Stimulated activated naive CD4-positive, alpha-beta T cell (primary cell): ENCODE data around the gene ULK3.
A peak's percentile ranks its signal among the peaks of the same experiment; 100 is the strongest.

Experiments
- DNase-seq, 6 experiments: peaks; one replicate each; lab custom pipeline; 2025; lab: John Stamatoyannopoulos, UW

The ULK3 gene

DNA sequence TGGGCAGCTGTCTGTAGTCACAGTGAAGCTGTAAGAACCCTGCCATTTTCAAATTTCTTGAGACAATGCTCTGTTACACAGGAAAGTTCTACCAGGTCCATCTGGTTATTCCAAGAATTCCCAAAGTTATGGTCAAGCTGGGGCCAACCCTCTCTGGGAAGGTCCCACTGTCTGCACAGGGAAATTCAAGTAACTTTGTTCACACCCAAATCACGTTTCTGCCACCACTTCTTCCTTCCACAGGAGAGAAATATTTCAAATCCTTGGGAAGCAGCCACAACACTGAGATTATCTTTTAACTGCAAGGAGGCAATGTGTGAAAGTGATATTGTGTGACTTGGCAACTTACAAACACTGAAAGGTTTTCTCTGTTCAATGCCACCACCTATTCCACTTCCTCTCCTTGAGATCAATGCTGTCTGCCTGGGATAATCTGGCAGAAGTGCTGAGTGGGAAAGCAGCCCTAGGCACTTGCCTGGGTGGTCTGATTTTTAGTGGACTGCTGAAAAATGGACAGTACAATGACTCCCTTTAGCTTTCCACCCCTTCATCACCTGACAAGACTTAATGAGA is 24.6 kb upstream of the ULK3 start:
- DNase-seq = no peak

DNA sequence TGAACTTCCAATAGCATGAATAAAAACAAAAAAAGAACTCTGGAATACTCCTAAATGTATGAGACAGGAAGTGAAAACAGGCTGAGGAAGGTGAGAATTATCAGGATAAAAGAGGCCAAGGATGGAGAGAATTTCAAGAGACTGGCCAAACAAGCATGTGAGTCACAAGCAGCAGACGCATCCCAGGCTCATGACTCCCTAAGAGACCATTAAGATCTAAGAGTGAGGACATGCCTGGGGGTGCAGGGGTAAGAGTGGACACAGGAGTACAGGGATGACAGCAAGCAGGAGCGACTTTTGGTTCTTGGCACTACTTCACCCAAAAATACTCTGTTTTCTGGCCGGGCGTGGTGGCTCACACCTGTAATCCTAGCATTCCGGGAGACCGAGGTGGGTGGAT is 23.1 kb upstream of the ULK3 start:
- no peak for DNase-seq

DNA sequence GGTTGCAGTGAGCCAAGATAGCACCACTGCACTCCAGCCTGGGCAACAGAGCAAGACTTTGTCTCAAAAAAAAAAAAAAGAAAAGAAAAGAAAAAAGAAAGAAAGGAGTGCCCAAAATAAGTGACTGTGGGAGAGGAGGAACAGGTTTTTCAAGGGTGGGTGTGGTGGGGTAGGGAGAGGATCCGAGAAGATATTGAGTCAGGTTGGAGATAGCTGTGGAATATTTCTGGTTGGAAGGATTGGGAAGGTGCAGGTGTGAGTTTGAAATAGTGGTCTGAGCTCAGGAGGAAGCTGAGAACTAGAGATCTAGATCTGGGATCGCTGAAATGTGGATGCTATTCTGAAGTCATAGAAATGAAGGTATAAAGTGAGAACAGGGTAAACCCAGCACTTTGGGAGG is 22.4 kb upstream of the ULK3 start:
- DNase-seq = no peak

DNA sequence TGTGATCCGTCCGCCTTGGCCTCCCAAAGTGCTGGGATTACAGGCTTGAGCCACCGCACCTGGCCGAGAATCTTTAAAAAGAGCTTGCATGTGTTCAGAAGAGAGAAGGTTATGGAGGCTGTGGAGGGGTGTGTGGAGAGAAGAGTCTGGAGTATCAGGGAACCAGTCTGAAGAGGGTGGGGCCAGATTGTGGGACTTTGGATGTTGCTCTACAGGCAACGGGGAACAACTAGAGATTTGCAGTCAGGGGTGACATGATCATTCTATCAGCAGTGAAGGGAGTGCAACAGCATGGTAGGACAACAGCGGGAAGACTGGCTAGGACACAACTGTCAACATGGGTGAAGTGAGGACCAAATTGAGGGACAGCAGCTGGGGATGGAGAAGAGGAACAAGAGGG is 21.3 kb upstream of the ULK3 start:
- DNase-seq = no peak

DNA sequence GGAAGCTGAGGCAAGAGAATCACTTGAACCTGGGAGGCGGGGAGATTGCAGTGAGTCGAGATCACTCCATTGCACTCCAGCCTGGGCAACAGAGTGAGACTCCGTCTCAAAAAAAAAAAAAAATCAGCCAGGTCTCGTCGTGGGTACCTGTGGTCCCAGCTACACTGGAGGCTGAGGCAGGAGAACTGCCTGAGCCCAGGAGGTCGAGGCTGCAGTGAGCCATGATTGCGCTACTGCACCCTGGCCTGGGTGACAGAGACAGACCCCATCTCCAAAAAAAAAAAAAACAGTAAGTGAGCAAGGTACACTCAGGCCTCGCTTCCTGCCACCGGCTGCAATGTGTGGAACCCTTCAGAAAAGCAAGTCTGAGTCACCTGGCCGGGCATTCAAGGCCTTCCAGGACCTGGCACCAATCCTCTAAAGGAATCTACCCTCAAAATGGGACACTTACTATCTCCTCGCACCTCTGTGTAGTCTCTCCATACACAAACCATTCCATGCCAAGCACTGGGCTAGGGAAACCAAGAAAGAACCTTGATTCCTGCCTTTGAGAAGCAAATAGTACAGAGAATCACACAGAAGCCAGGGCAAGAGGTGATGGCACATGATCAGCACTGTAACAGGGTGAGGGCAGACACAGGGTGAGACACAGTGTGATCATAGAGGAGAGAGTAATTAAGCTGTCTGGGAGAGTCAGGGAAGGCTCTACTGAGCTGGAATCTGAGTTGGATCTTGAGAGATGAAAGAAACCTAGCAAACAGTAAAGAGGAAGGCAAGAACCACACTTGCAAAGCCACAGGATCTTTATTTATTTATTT is 20.5 kb upstream of the ULK3 start:
- DNase-seq = peak in 1 of 6 experiments; percentile 19

DNA sequence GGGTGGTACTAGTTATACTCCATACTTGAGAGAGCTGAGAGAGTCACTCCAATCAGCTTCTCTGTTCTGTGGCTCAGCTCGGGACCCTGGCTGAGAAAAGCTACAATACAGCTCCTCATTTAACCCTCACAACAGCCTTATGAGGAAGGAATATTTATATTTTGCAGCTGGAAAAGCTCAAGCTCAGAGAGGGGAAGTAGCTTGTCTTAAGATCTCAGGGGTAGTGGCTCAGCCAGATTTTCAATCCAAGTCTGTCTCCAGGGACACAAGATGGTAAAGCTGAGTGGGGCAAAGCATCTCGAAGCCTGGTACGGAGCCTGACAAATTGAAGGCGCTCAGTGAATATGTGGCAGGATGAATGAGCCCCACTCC is 15.4 kb upstream of the ULK3 start:
- no peak for DNase-seq

DNA sequence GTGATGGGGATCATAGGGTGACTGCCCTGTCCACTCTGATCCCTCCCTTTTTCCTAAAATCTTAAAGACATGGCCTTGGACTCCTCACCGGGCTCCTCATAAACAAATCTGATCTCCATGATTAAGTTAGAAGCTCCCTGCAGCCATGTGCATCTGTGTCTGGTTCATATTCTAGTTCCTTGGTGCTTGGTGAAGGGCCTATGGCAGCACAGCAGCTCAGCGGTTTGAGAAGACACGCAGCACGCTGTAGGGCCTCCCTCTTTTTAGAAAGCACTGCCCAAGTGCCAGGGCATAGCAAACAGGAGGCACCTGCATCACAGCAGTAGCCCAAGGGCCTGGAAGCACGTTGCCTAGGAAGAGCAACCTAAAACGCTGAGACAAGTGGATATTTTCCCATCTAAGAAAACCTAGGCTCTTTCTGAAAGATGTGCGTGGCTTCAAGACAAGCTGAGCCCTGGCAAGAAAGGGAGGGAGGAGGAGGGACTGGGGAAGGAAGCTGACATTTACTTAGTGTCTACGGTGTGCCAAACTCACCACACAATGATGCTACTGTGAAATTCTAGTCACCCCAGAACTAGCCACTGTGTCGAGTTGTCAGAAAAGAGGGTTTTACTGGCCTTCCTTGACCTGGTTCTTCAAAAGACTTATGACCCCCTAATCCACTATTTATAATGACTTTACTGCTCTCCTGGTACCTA is 14.9 kb upstream of the ULK3 start:
- DNase-seq = no peak

DNA sequence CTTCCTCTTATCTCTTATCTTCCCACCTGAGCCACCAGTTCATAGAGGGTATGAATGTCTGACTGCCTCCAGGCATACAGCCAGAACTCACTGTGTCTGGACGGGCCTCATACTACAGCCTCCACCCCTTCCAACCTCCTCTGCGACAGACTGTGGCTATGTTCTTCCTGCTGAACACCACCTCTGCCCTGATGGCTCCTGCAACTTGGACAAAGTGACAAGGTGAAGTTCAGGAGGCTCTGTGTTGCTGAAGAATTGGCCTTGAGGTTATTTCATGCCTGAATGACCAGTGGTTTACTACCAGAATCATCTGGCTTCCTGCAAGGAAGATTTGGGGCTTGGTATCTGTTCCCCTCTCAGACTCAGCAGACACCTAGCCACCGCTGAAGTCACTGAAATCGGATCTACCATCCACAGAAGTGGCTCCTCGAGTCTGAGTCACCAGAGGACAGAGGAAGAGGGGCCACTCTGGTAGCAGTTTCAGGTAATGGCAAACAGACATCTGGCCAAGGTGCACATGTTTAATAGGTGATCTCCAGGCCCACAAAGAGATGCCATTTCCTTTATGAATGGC is 14.2 kb upstream of the ULK3 start:
- no peak for DNase-seq

DNA sequence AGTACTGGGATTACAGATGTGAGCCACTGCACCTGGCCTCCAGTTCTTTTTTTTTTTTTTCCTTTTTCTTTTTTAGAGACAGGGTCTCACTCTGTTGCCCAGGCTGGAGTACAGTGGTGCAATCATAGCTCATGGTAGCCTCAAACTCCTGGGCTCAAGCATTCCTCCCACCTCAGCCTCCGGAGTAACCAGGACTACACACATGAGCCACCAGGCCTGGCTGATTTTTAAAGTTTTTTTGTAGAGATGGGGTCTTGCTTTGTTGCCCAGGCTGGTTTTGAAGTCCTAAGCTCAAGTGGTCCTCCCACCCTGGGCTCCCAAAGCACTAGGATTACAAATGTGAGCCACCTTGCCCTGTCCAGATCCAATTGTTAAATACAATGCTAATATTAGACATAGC is 13.6 kb upstream of the ULK3 start:
- DNase-seq = no peak

DNA sequence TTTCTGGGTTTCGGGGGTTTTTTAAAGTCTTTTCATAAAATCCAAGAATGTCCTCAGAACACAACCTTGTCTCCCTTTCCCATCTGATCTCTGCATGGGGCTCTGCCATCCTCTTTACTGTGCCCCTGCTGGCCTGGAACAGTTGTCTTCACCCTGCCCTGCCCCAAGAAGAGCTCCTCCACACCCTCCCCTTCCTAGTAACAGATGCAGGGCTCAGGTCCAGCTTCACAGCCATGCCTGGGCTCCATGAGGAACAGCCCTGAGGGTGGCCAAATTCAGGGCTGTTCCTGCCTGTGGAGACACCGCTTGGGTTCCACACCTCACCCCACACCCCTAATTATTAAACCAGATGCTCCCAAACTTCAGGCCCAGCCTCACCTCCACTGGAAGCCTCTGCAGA is 12.9 kb upstream of the ULK3 start:
- DNase-seq = no peak

DNA sequence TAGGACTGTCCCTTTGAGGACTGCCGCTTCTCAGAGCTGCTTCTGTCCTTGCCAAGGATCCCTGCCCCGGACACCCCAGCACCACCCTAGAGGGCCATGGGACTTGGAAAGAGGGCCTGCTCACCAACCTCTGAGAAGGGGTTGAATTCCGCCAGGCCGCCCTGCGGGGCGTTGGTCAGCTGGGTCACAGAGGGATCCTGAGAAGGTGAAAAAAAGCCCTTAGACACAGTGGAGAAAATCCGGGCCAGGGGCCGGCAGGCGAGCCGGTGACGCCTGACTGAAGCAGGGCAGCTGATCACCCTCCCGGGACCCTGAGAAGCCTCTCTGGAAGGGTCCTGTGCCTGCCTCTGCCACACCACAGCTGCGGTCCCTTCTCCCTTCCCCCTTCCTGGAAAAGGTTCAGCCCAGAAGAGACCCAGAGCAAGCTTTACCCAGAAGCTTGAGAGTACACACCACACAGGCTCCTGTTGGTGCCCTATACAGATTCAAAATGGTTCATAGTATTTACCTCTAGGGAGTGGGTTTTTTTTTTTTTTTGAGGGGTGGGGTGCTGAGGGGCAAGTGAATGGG is 11.6 kb upstream of the ULK3 start:
- DNase-seq = no peak

DNA sequence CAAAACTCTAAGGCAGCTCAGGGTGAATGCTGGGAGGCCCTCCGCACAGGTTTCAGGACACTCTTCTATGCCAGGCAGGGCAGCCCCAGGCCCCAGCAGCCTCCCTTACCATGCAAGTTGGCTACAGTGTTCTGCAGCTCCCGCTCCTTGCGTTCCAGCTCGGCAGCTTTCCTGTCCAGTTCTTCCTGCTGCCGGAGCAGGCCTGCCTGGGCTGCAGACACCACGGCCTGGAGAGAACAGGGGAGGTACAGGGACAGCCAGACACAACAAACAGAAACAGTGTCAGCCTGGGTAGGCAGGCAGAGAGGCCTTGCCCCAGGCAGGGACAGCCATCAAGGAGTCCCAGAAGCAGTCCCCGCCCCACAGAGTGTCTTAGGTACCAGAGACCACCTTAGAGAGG is 9.0 kb upstream of the ULK3 start:
- DNase-seq = no peak

DNA sequence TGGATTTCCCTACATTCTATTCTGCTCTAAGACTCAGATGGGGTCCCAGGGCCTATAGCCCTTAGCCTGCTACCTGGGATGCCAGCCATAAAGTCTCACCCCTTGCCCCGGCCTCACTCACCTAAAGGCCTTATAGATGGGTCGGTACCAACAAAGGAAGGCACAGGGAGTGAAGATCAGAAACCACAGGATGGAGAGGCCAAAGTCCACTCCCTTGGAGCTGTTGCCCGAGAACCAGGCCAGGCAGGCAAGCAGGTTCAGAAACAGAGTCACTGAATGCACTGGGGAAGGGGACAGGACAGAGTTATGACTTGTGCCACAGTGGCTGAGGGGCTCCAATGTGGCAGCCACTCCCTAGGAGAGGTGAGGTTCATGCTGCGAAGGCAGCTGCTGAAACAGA is 7.4 kb upstream of the ULK3 start:
- DNase-seq = no peak

DNA sequence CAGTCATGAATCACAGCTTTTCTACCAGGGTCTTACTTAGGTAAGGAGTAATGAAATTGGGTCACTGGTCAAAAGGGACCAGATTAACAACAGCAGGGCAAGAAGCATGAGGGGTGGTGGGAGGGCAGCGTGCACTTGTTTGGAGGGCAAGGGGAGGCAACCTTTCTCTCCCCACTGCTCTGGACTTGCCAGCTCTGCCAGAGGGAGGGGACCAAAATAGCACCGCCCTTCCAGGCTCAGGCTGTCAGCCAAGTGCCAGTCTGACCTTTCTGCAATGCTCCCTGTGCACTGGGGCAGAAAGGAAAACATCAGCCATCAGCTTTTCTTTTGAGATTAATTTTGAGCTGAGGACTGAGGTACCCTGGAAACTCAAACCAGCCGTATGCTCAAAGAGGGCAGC is 4.5 kb upstream of the ULK3 start:
- no peak for DNase-seq

DNA sequence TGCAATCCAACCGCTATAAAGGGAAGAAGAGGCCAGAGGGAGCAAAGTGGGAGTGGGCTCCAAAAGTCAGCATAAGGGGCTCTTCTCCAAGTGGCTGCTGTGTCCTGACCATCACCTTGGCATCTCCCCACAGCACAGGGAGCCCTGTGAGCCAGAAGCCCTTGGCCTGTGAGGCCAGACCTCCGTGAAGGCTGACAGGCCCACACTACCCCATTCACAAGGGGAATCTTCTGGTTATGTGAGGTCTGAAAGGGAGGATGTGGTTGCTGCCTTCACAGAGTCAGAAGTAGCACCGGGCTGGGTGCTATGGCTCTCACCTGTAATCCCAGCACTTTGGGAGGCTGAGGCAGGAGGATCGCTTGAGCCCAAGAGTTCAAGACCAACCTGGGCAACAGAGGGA is 2.6 kb upstream of the ULK3 start:
- DNase-seq = peak in 1 of 6 experiments; percentile 49

DNA sequence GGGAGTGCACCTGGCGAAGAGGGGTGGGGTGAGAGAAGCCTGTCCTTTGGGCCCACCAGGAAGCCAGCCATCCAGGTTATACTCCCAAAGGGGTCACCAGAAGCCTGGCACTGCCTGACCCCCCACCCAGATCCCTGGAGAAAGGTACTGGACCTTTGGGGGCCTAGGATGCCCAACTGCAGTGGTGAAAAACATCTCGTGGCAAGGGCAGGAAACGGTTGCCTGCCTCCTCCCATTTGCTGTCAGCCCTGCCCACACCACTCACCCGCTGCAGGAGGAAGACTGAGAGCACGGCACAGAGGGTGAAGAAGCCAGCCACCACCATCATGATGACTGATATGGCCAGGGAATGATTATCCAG is 2.2 kb upstream of the ULK3 start:
- peak; percentile 8 to 56 (median 30) for DNase-seq

DNA sequence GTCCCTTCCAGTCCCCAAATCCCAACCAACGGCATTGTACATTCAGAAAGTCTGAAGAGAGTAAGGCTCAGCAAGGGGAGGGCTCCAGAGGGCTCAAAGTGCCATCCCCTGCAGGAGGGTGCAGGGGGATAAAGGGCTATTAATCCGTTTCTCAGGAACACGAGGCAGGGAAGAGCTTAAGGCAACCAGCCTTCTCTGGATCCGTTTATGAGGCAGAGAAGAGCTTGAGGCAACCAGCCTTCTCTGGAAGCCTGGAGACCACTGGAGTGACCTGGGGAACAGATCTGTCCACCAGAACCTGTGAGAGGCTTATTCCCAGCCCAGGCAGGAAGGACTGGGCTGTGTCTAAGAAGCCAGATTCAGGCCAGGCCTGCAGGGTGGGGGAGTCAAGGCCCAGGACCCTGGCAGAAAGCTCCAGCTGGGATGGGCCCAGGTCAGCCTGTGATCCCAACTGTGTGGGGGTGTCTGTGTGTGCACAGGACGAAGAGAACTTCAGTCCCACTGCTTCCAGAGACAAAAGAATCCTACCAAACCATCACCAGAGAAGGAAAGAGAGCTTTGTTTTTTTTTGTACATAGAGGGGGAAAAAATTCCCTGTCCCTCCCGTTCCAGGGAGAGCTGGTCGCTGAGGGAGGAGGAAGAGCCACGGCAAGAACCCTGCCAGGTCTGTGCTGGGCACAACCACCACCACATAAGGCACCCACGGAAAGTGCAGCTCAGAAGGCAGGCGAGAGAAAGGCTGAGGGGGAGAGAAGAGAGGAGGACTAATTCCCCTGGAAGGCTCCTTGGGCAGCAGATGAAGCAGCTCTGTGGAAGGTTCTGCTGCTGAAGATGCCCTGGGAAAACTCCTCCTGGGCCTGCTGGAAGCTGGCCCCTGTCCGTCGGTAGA is 1.6 kb upstream of the ULK3 start:
- DNase-seq = no peak

DNA sequence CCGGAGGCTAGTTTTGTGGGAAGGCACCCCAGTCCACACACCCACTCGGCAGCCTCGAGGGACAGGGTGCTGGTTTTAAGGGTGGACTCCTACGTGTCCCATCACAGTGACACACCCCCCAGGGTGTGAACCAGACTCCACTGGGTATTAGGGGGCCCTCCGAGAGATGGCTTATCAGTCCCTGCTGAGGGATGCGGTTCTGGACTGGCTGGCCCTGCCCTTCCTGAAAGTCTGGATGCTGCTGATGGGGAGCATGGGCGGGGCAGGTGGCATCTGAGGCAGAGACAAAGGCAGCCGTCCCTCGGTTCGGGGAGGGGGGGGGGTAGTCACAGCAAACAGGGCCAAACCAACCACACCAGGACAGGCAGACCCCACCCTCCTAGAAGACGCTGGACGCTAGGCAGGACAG is 939 bp upstream of the ULK3 start:
- no peak for DNase-seq

DNA sequence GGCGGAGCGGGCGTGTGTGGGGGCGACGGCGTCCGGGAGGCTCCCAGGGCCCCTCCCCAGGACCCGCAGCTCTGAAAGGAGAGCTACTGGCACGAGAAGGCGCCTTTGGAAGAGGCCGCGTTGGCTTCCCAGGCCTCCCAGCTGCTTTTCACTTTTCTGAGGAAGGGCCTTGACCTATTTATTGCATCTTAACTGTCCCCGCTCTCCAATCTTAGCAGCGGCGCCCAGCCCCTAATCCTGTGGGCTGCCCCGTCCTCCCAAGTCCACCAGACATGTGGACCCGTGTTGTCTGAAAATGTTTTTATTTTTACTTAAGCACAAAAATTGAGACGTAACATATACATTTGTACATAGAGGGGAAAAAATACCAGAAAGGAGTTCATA is 481 bp upstream of the ULK3 start:
- no peak for DNase-seq

DNA sequence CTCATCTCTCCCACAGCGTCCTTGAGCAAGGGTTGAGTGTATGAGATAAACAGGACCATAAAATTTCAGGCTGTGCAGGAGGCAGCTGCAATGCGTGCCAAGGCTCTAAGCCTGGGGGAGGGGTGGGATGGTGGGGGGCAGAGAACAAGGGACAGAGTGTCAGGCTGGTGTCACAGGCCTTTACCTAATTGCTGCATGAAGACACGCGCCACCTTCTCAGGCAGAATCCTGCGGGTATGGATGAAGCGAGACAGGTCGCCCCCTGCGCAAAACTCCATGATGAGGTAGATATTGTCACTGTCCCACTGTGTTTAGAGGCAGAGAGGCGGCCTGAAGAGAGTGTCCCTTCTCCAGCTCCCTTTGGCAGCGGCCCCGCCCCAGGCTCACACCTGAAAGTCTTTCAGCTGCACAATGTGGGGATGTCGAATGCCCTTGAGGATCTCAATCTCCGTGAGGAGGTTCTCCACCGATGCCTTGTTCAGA is 1.0 kb downstream of the ULK3 start:
- DNase-seq = no peak
